OCI-LY7 (cell line): ENCODE results near the gene DNAH11. TPM values are rescaled to one million over a fixed set of nuclear protein-coding genes. Genes with fewer than 3 reads are reported as not detected.

Source experiments
- BruUV-seq: library from RNA; stranded (reverse); fragments of 400-500 nt; replicated peaks from 2 replicates; lab custom pipeline; 2021; lab: Mats Ljungman, UMichigan
- CTCF ChIA-PET: fragments of 300-600 bp; sonication (Branson Sonifier 250); formaldehyde crosslinking; loops from one replicate; lab custom pipeline; 2022; ENCODE audit warnings: antibody characterized with exemption; ENCODE audit not compliant: unreplicated experiment; lab: Charles Lee
- POLR2A ChIA-PET: fragments of 300-600 bp; sonication (Branson Sonifier 250); formaldehyde crosslinking; loops from one replicate; lab custom pipeline; 2022; ENCODE audit warnings: antibody characterized with exemption; lab: Charles Lee
- DNase-seq: peaks from one replicate; pipeline ENCODE4 v3.0.0-alpha.2; 2015; ENCODE audit warnings: low spot score
- H2AFZ ChIP-seq: fragments of 200-600 bp; sonication (generic), shearing (Covaris generic); 2 replicates; pipeline ENCODE4 v1.6.1; 2014; ENCODE audit warnings: mild to moderate bottlenecking, antibody characterized with exemption, low read length, moderate library complexity
- H3K27ac ChIP-seq: fragments of 200-600 bp; sonication (generic); 2 replicates; pipeline ENCODE4 v1.5.1; 2014; ENCODE audit warnings: mixed run types, low read depth, mild to moderate bottlenecking, moderate library complexity, low read length, inconsistent platforms; ENCODE audit not compliant: poor library complexity, severe bottlenecking
- H3K36me3 ChIP-seq: fragments of 200-600 bp; sonication (generic); 2 replicates; pipeline ENCODE4 v1.6.1; 2014; ENCODE audit warnings: mild to moderate bottlenecking, antibody characterized with exemption, low read length, moderate library complexity, mixed read lengths; ENCODE audit not compliant: insufficient read depth
- H3K4me1 ChIP-seq: fragments of 200-600 bp; sonication (generic); 2 replicates; pipeline ENCODE4 v1.5.1; 2014; ENCODE audit warnings: mild to moderate bottlenecking, low read length; ENCODE audit not compliant: insufficient read depth, poor library complexity, severe bottlenecking
- H3K4me2 ChIP-seq: fragments of 200-600 bp; sonication (generic); 2 replicates; pipeline ENCODE4 v1.6.1; 2014; ENCODE audit warnings: mild to moderate bottlenecking, low read length
- H3K4me3 ChIP-seq: fragments of 200-600 bp; sonication (generic); 2 replicates; pipeline ENCODE4 v1.5.1; 2014; ENCODE audit warnings: mild to moderate bottlenecking, low read depth, low read length; ENCODE audit not compliant: poor library complexity, severe bottlenecking
- H3K79me2 ChIP-seq: fragments of 200-600 bp; sonication (generic); 2 replicates; pipeline ENCODE4 v1.6.1; 2016; ENCODE audit warnings: low read depth, mild to moderate bottlenecking, low read length, moderate library complexity, mixed read lengths; ENCODE audit not compliant: insufficient read depth
- H3K9me2 ChIP-seq: fragments of 200-600 bp; sonication (generic); 2 replicates; pipeline ENCODE4 v1.6.1; 2016; ENCODE audit warnings: mild to moderate bottlenecking, low read length, mixed read lengths; ENCODE audit not compliant: insufficient read depth
- H3K9me3 ChIP-seq: fragments of 200-600 bp; sonication (generic); 2 replicates; pipeline ENCODE4 v1.6.1; 2014; ENCODE audit warnings: mild to moderate bottlenecking, mixed run types, low read length, mixed read lengths
- H4K20me1 ChIP-seq: fragments of 200-600 bp; sonication (generic); 2 replicates; pipeline ENCODE4 v1.6.1; 2014; ENCODE audit warnings: mild to moderate bottlenecking, antibody characterized with exemption, low read length, moderate library complexity, mixed read lengths; ENCODE audit not compliant: insufficient read depth
- EZH2phosphoT487 ChIP-seq: fragments of 200-600 bp; sonication (generic); IDR thresholded peaks from 2 replicates; pipeline ENCODE4 v1.6.1; 2018; ENCODE audit warnings: low read depth, borderline replicate concordance, mild to moderate bottlenecking, mixed run types, antibody characterized with exemption, low read length, moderate library complexity, mixed read lengths
- intact Hi-C: fragments of 100-400 bp; cut with micrococcal nuclease; formaldehyde crosslinking; loops from one replicate; pipeline ENCODE4 v1.10.0; 2022; ENCODE audit not compliant: unreplicated experiment
- total RNA-seq, 2 experiments: library from RNA; depleted of rRNA in 1 of 2; stranded (reverse); fragments of >200 nt in 1 of 2; shearing (Covaris generic) in 1 of 2; gene quantifications; 2 replicates each; pipeline ENCODE4 v1.2.3, GENCODE V29; 2014 to 2022
- TF ChIP-seq, protein P1 (sequence below): fragments of 200-600 bp; sonication (generic); conservative IDR thresholded peaks from 2 replicates; pipeline ENCODE4 v1.5.1; 2014; ENCODE audit warnings: mild to moderate bottlenecking, antibody characterized with exemption, low read length, moderate library complexity, mixed read lengths

The DNAH11 gene
- total RNA-seq, 2 experiments from 2014 or later, result not detected

DNA sequence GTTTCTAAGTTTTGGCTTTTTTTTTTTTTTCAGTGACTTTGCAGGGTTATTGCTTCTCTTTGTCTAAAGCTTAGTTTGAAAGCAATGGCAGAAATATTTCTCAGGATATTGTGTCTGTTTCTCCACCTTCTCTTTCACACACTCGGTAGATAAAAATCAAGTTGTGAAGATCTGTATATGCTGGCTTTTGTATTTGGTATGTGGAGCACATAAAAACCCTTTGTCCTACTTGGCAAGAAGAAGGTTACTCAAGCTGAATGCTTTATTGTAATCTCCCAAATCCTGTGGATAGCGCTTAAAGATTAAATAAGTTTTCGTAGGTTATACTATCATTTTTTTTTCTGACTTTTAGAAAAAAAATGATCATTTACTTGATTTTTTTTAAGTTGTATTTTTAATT lies 230.5 kb downstream of the DNAH11 start:
- intact Hi-C loops, result no loop called here
- no peaks in the 10 kb centered on the region for H3K9me2 ChIP-seq
- BruUV-seq, result no TSS peak
- H2AFZ ChIP-seq, result no peak overlapping the region
- no peaks in the 10 kb centered on the region for H3K79me2 ChIP-seq
- POLR2A ChIA-PET, result interaction anchor here (0.6 kb wide), 1 partner anchor 321 kb away, joined by 3 read pairs; no protein-coding TSS in a partner anchor
- H4K20me1 ChIP-seq, result no peaks in the 10 kb centered on the region
- H3K27ac ChIP-seq, result no peak overlapping the region
- no peak overlapping the region for H3K4me2 ChIP-seq
- no peak for DNase-seq
- H3K9me3 ChIP-seq, result no peaks in the 10 kb centered on the region
- CTCF ChIA-PET, result no interaction called here
- H3K4me1 ChIP-seq, result no peaks in the 10 kb centered on the region
- no peaks in the 10 kb centered on the region for H3K36me3 ChIP-seq
- no peak for TF ChIP-seq EZH2phosphoT487
- TF ChIP-seq, protein P1, sequence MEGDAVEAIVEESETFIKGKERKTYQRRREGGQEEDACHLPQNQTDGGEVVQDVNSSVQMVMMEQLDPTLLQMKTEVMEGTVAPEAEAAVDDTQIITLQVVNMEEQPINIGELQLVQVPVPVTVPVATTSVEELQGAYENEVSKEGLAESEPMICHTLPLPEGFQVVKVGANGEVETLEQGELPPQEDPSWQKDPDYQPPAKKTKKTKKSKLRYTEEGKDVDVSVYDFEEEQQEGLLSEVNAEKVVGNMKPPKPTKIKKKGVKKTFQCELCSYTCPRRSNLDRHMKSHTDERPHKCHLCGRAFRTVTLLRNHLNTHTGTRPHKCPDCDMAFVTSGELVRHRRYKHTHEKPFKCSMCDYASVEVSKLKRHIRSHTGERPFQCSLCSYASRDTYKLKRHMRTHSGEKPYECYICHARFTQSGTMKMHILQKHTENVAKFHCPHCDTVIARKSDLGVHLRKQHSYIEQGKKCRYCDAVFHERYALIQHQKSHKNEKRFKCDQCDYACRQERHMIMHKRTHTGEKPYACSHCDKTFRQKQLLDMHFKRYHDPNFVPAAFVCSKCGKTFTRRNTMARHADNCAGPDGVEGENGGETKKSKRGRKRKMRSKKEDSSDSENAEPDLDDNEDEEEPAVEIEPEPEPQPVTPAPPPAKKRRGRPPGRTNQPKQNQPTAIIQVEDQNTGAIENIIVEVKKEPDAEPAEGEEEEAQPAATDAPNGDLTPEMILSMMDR, result no peak
- H3K4me3 ChIP-seq, result no peak overlapping the region

DNA sequence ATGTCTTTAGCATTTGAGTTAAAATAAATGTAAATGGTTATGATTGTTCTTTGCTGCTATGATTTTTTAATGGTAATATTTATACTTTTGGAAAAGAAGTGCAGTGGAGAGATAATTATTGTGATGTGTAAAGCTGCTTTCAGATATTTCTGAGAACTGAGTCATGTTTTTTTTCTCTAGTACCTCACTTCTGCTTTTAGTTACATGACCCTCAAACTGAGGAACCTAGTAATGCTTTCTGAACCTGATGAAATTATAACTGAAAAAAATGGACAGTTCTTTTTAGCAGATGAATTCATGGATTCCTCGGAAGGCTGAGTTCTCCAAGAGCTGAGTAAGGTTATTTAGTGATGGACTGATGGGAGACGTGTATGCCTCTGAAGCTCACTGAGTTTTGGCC lies 235.1 kb downstream of the DNAH11 start:
- BruUV-seq, result no TSS peak
- POLR2A ChIA-PET, result interaction anchor here (0.7 kb wide), 1 partner anchor 337 kb away, joined by 4 read pairs; no protein-coding TSS in a partner anchor
- intact Hi-C loops, result no loop called here
- H2AFZ ChIP-seq, result no peak overlapping the region
- no peaks in the 10 kb centered on the region for H3K9me3 ChIP-seq
- no peak overlapping the region for H3K4me2 ChIP-seq
- no peak overlapping the region for H3K27ac ChIP-seq
- H3K36me3 ChIP-seq, result no peaks in the 10 kb centered on the region
- H3K4me1 ChIP-seq, result no peaks in the 10 kb centered on the region
- H3K4me3 ChIP-seq, result no peak overlapping the region
- DNase-seq, result no peak
- CTCF ChIA-PET, result no interaction called here
- no peaks in the 10 kb centered on the region for H3K9me2 ChIP-seq
- H4K20me1 ChIP-seq, result no peaks in the 10 kb centered on the region
- no peak for TF ChIP-seq EZH2phosphoT487
- TF ChIP-seq, protein P1, result no peak
- H3K79me2 ChIP-seq, result no peaks in the 10 kb centered on the region

DNA sequence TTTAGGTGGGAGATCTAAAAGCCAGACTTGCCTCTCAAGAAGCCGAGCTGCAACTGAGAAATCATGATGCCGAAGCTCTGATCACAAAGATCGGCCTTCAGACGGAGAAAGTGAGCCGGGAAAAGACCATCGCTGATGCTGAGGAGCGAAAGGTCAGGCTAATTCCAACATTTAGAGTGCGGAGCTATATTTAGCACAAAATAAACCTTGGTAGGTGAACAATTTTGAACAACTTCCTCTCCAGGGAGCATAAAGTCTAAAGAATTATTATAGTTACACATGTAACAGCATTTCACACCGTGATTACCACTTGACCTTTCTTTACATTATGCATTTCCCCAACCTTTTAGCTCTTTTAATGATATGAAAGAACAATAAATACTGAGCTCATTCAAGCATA lies 236.1 kb downstream of the DNAH11 start:
- ChIA-PET POLR2A (interaction anchor here (0.5 to 1.4 kb wide), 3 partner anchors 11 to 352 kb away, joined by 3 to 12 read pairs (median 3); no protein-coding TSS in a partner anchor), CTCF (no interaction called here)
- TF ChIP-seq, protein P1, result no peak
- no peak for TF ChIP-seq EZH2phosphoT487
- BruUV-seq, result no TSS peak
- H3K4me2 ChIP-seq, result no peak overlapping the region
- H3K4me1 ChIP-seq, result no peaks in the 10 kb centered on the region
- H3K27ac ChIP-seq, result no peak overlapping the region
- intact Hi-C loops, result no loop called here
- no peak overlapping the region for H2AFZ ChIP-seq
- no peak for DNase-seq
- no peaks in the 10 kb centered on the region for H3K36me3 ChIP-seq
- H3K79me2 ChIP-seq, result no peaks in the 10 kb centered on the region
- H3K9me3 ChIP-seq, result no peaks in the 10 kb centered on the region
- H4K20me1 ChIP-seq, result no peaks in the 10 kb centered on the region
- no peaks in the 10 kb centered on the region for H3K9me2 ChIP-seq
- H3K4me3 ChIP-seq, result no peak overlapping the region
